Motor neuron (in vitro differentiated cells): Measurements from ENCODE around the gene BLOC1S3. TPM values are rescaled to one million over a fixed set of nuclear protein-coding genes. Genes with fewer than 3 reads are reported as not detected.

Source experiments
- ATAC-seq, 8 experiments: fragments of 200-7000 bp; cut with Tn5 transposase; replicated peaks in 6 of 8; 2 replicates each; pipeline ENCODE4 v1.8.0; 2021; ENCODE audit warnings: mild to moderate bottlenecking in 8 of 8, moderate library complexity in 8 of 8
- H3K27ac ChIP-seq, 2 donors: fragments of 250-450 bp; sonication (Bioruptor Pico); 2 replicates each; pipeline ENCODE4 v1.9.0; 2021; ENCODE audit warnings: antibody characterized with exemption in 2 of 2, mild to moderate bottlenecking in 2 of 2, moderate library complexity in 1 of 2
- H3K4me1 ChIP-seq, 2 donors: fragments of 250-450 bp; sonication (Bioruptor Pico); replicated peaks in 1 of 2; 2 replicates each; pipeline ENCODE4 v1.6.1; 2021; ENCODE audit warnings: antibody characterized with exemption in 2 of 2, mild to moderate bottlenecking in 2 of 2, moderate library complexity in 1 of 2
- H3K4me3 ChIP-seq, 5 donors: fragments of 250-450 bp; sonication (Bioruptor Pico); 2 replicates each; pipeline ENCODE4 v1.9.0; 2021; ENCODE audit warnings: antibody characterized with exemption in 5 of 5, mild to moderate bottlenecking in 5 of 5, moderate library complexity in 4 of 5
- WGBS, 10 experiments: fragments of 450-650 bp; shearing (Covaris generic); methylation state at CpG; one replicate each; pipeline ENCODE4 v1.0.0; 2022; 5-methylcytosine and 5-hydroxymethylcytosine counted together
- in situ Hi-C, 9 experiments: fragments of 400-800 bp; cut with MboI; loops; one replicate each; pipeline ENCODE4 v1.15.0; 2021; ENCODE audit warnings: low sequenced_read_pairs in 9 of 9, low pct_unique_long_range_greater_than_20kb in 2 of 9; ENCODE audit not compliant: unreplicated experiment in 9 of 9
- total RNA-seq, 8 experiments: library from RNA; unstranded; fragments of 300-600 nt; gene quantifications; 2 replicates each; pipeline versions ENCODE4 v1.2.3 to v1.2.4, GENCODE V29; 2022

The BLOC1S3 gene
- total RNA-seq: 1 to 10 TPM; 3.2 to 8.0 (median 5.4) TPM

GRCh38 chr19:45178262-45179071 lies at the start of gene BLOC1S3:
BLOC1S3 (plus strand) TSS chr19:45178784; CDS start chr19:45179297, 513 bp downstream.
- H3K4me3 ChIP-seq: peak within 1 kb of the TSS; percentile 76 to 94 (median 86)
- ATAC-seq: peak; percentile 83 to 92 (median 90)
- peaks cover 8 to 13% of the 10 kb centered on the region in 2 donors for H3K4me1 ChIP-seq
- peak within 1 kb of the TSS; percentile 78 to 93 for H3K27ac ChIP-seq
- 0 to 13% (median 0%) methylated on average over 2 to 30 of the region's 51 CpGs; no CpG with 5 or more reads in 4 of the 10 experiments for WGBS, 10 experiments
- in situ Hi-C loops: no loop called here

GRCh38 chr19:45128806-45129205 lies 49.8 kb upstream of the BLOC1S3 start:
- no peak for ATAC-seq

GRCh38 chr19:45130236-45130635 lies 48.3 kb upstream of the BLOC1S3 start:
- in situ Hi-C loops: no loop called here
- Histone ChIP-seq H3K4me3 (no peak overlapping the region), H3K4me1 (no peaks in the 10 kb centered on the region), H3K27ac (no peak overlapping the region)
- ATAC-seq: no peak
- WGBS, 10 experiments: 74 to 100% (median 96%) methylated on average over 1 to 7 of the region's 13 CpGs; no CpG with 5 or more reads in 5 of the 10 experiments

More at GRCh38 chr19:45128806-45129205, 49.8 kb upstream of the BLOC1S3 start:
- Histone ChIP-seq H3K4me1 (no peaks in the 10 kb centered on the region), H3K4me3 (no peak overlapping the region), H3K27ac (no peak overlapping the region)
- 76 to 100% (median 86%) methylated on average over 1 to 3 of the region's 5 CpGs; no CpG with 5 or more reads in 7 of the 10 experiments for WGBS, 10 experiments
- in situ Hi-C loops: no loop called here

- peak; percentile 26 to 82 (median 48) for ATAC-seq
- Histone ChIP-seq H3K27ac (no peak overlapping the region), H3K4me1 (peaks cover 1 to 2% of the 10 kb centered on the region in 2 donors), H3K4me3 (no peak overlapping the region)
- in situ Hi-C loops: no loop called here
- WGBS, 10 experiments: 30% methylated on average over 2 of the region's 13 CpGs; no CpG with 5 or more reads in 9 of the 10 experiments
Observed at GRCh38 chr19:45130888-45131615, 47.5 kb upstream of the BLOC1S3 start.

- H3K4me1 ChIP-seq: peaks cover 7 to 17% of the 10 kb centered on the region in 2 donors
- in situ Hi-C loops: no loop called here
- no peak overlapping the region for H3K4me3 ChIP-seq
- peak in 3 of 8 experiments; percentile 6 to 26 (median 19) for ATAC-seq
- H3K27ac ChIP-seq: no peak overlapping the region
- WGBS, 10 experiments: 81 to 100% (median 97%) methylated on average over 1 to 6 of the region's 8 CpGs; no CpG with 5 or more reads in 5 of the 10 experiments
Observed at GRCh38 chr19:45133661-45134060, 44.9 kb upstream of the BLOC1S3 start.

GRCh38 chr19:45135176-45135885 lies 43.3 kb upstream of the BLOC1S3 start:
- in situ Hi-C loops: no loop called here
- 94 to 100% (median 100%) methylated on average over 1 to 16 of the region's 21 CpGs; no CpG with 5 or more reads in 1 of the 10 experiments for WGBS, 10 experiments
- no peak for ATAC-seq
- H3K4me1 ChIP-seq: peaks cover 7 to 17% of the 10 kb centered on the region in 2 donors
- H3K27ac ChIP-seq: no peak overlapping the region
- H3K4me3 ChIP-seq: no peak overlapping the region

- WGBS, 10 experiments: 63 to 100% (median 83%) methylated on average over 1 to 7 of the region's 12 CpGs; no CpG with 5 or more reads in 5 of the 10 experiments
- Histone ChIP-seq H3K27ac (peak overlapping the region in 1 of 2 donors; percentile 49), H3K4me1 (peaks cover 7 to 17% of the 10 kb centered on the region in 2 donors), H3K4me3 (no peak overlapping the region)
- ATAC-seq: peak in 5 of 8 experiments; percentile 29 to 40 (median 37)
- in situ Hi-C loops: no loop called here
Observed at GRCh38 chr19:45136507-45137178, 41.9 kb upstream of the BLOC1S3 start.

- peak in 1 of 8 experiments; percentile 52 for ATAC-seq
- Histone ChIP-seq H3K4me3 (no peak overlapping the region), H3K4me1 (peaks cover 7 to 17% of the 10 kb centered on the region in 2 donors), H3K27ac (peak overlapping the region in 1 of 2 donors; percentile 49)
- WGBS, 10 experiments: 77 to 100% (median 100%) methylated on average over 1 to 12 of the region's 17 CpGs; no CpG with 5 or more reads in 3 of the 10 experiments
- in situ Hi-C loops: no loop called here
Observed at GRCh38 chr19:45137179-45137761, 41.3 kb upstream of the BLOC1S3 start.

GRCh38 chr19:45138303-45138751 lies 40.3 kb upstream of the BLOC1S3 start:
- peaks cover 7 to 17% of the 10 kb centered on the region in 2 donors for H3K4me1 ChIP-seq
- no peak overlapping the region for H3K4me3 ChIP-seq
- in situ Hi-C loops: no loop called here
- peak in 7 of 8 experiments; percentile 14 to 66 (median 50) for ATAC-seq
- WGBS, 10 experiments: no CpG with 5 or more reads among the region's 11 CpGs
- H3K27ac ChIP-seq: no peak overlapping the region

- in situ Hi-C loops: no loop called here
- no peak overlapping the region for H3K27ac ChIP-seq
- peaks cover 7 to 17% of the 10 kb centered on the region in 2 donors for H3K4me1 ChIP-seq
- H3K4me3 ChIP-seq: no peak overlapping the region
- 98 to 100% (median 100%) methylated on average over 1 to 7 of the region's 24 CpGs; no CpG with 5 or more reads in 5 of the 10 experiments for WGBS, 10 experiments
- ATAC-seq: no peak
Observed at GRCh38 chr19:45139286-45140143, 39.1 kb upstream of the BLOC1S3 start.

GRCh38 chr19:45140144-45140503 lies 38.5 kb upstream of the BLOC1S3 start:
- no peak overlapping the region for H3K4me3 ChIP-seq
- WGBS, 10 experiments: 100% methylated on average over 3 of the region's 8 CpGs; no CpG with 5 or more reads in 9 of the 10 experiments
- H3K27ac ChIP-seq: no peak overlapping the region
- no peak for ATAC-seq
- in situ Hi-C loops: no loop called here
- peaks cover 7 to 17% of the 10 kb centered on the region in 2 donors for H3K4me1 ChIP-seq
